GM21423 (cell line): Measurements from ENCODE around the gene LRRFIP2.
"Not testable (repeated sequence)": the region's sequence is repeated elsewhere in the genome, so short reads cannot be mapped to it uniquely, and the experiment has no call there.

Source experiments
- ATAC-seq: cut with Tn5 transposase; IDR thresholded peaks from one replicate; pipeline ENCODE4 v1.9.1; 2021; ENCODE audit warnings: mild to moderate bottlenecking, moderate library complexity; ENCODE audit not compliant: unreplicated experiment

Gene LRRFIP2

DNA sequence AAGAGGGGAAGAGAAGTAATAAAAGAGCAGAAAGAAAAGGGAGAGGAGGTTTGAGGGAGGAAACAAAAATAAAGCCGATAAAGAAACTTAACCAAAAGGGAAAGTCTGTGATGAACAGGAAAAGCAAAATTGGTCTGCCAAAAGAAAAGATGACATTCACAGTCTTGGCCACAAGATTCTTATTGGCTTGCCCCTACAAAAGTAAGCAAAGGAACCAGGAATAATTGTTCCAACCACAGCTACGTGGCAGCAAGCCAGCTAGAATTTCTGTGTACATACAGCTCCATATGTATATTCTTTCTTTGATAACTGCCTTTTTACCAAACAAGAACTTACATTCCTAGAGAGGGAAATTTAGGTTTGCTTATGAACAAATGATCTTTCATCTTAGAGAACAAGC, 101.5 kb downstream of the LRRFIP2 start:
- no peak for ATAC-seq

DNA sequence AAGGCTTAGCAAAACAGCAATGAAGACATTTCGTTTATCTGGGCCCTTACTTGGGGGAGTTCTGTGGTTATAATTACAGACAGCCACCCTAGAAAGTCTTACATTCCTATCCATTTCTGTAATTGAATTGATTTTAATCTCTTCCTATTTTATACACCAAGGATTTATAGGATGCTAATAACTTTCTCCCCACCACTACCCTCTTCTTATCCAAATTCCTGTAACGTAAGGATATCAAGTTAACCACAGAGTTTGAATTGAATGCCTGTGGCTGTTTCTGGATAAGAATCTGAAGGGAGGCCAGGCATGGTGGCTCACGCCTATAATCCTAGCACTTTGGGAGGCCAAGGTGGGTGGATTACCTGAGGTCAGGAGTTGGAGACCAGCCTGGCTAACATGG, 102.5 kb downstream of the LRRFIP2 start:
- ATAC-seq = no peak

DNA sequence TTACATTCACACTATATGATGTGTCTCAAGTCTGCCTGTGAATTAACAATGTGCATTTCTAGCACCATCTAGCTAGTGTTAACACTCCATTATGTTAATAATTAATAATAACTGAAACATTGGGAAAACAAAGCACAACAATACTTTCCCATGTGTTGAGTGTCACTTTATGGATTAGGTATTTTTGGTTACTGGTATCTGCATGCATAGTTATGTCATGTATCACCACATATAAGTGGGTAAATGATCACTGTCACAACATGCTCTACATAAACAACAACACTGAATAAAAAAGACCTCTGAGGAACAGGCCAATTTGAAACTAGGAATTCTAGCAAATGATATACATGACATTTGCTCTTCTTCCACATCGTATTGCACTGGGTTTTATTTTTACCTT, 106.4 kb downstream of the LRRFIP2 start:
- no peak for ATAC-seq

DNA sequence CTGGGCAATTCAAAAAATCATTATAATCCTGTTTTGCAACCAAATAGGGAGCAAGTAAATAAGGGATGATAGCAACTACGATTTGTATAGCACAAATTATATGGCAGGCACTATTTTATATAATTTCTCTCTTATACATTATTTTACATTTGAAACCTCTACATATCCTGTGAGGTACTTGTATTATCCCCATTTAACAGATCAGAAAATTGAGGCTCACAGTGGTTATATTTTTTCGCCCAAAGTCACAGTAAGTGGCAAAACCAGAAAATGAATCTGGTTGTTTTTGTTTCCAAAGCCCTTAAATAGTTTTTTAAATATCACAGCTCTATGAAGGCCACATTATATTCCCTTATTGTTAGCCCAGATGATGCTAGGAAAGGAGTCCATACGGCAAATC, 106.8 kb downstream of the LRRFIP2 start:
- no peak for ATAC-seq

DNA sequence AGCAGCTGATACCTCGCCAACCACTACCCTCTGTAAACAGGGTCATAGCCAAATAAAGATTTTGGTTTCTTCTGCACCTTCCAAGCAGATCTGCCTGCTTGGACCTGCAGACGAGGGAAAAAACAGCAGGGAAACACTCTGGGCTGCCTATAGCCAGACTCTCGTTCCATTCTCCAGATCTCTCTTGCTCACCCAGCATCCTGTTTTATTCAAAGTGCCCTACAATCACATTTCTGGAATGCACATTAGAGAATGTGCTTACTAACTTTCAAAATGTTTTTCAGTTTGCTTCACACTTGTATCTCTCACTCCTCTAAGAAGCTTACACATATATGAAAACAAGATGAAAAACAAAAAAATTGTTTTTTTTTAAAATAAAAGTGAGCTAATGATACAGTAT, 109.6 kb downstream of the LRRFIP2 start:
- no peak for ATAC-seq

DNA sequence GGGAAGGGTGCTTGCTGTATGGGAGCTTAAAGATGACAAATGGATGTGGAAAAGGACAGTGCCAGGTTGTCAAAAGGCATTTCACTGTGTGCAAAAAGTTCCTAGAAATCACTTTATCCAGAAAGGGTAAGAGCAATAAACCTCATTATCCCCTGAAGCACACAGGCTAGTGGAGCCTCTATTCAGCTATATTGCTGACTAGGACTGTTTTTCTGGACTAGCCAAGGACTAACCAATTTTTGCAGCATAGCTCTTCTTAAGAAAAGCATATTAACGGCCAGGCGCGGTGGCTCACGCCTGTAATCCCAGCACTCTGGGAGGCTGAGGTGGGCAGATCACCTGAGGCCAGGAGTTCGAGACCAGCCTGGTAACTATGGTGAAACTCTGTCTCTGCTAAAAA, 116.3 kb downstream of the LRRFIP2 start:
- ATAC-seq = no peak

DNA sequence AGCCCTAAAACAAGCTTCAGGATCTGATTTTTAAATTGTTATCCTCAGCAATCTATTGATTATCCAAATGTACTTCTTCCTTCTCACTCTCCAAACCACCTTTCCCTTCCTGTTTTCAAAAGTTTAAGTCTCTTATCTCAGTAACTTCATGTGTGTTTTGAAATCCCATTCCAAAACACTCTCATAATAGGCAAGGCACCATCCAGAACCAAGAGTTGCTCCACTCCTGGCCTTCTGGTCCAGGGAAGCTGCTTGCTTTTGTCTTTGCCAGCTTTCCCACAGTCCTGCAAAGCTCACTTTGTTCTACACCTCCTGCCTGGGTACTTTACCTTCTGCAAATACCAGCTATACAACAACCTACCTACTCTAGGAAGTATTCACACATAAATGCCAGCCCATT, 117.6 kb downstream of the LRRFIP2 start:
- no peak for ATAC-seq

DNA sequence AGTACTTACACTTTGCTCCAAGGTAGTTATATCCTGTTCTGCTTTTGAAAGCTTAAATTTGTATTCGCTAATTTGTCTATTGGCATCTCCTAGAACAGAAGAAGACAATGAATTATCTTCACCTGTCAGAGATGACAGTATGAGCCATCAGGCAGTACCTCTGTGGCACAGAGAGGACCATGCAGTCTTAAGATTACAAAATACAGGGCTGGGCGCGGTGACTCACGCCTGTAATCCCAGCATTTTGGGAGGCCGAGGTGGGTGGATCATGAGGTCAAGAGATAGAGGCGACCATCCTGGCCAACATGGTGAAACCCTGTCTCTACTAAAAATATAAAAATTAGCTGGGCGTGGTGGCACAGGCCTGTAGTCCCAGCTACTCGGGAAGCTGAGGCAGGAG, 119.3 kb downstream of the LRRFIP2 start:
- ATAC-seq = not testable (repeated sequence)

DNA sequence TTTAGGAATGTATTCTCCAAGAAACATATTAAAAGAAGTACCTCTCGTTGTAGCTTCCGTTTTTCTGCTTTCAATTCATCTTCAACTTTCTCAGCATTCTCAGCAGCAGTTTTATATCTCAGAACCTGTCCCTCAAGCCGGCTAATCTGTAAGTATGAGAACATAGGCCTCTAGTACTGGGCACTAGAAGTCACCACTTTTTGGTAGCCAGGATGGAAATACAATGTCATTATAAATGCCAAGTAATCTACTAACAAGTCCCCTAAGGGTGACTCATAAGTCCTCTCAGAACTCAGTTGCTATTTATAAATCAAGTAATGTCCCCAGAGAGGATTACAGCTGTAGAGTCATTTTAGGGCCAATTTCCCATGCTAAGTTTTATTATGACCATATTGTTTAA, 120.0 kb downstream of the LRRFIP2 start:
- peak; percentile 58 for ATAC-seq

DNA sequence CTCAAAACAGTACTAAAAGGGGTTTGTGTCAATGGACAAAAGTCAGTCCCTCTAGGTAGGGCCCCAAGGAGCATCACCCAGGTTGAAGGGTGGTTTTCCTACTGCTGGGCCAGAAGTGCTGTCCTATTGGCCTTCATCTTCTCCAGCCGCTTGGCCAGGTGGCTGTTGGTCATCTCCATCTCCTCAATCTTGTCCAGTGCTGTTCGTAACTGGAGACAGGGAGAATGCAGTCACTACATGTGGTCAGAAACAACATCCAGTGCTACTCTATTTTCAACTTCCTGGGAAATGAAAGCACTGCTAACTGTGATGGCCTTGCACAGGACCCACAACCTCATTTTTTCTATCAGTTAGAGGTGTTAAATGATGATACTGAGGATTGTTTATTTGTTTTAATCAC, 120.6 kb downstream of the LRRFIP2 start:
- ATAC-seq = no peak

DNA sequence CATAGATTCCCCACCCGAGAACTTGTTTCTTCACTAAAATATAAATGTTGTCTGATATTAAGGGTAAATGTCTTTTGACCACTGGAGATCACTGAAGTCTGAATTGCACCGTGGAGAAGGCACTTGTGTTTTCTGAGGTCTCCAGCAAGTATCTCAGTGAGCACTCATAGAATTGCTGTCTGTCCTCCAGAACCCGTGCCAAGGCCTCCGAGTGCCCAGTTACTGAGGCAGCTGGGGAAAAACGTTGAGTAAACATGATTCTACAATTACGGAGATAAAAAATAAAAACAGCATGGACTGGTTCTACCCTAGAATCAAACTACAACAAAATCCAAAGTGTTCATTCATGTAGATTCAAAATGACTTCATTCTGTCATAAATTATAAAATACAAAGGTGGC, 121.0 kb downstream of the LRRFIP2 start:
- ATAC-seq = no peak

DNA sequence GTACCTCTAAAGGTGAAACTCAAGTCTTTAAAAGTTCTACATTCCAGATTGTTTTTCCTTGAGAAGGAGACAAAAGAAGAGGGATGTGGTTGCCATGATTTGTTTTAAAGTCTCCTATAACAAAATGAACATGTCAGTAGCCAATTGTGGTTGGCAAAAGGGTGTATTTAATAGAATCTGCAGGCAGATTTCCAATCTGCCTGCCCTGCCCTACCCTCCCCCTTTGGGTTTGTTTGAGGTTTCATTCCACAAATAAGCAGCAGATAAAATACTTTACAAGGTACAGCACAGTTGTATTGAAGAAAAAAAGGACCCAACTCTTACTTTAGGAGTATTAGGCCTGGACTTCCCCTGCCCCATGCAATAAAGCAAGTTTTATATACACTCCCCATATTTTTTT, 121.5 kb downstream of the LRRFIP2 start:
- ATAC-seq = no peak

DNA sequence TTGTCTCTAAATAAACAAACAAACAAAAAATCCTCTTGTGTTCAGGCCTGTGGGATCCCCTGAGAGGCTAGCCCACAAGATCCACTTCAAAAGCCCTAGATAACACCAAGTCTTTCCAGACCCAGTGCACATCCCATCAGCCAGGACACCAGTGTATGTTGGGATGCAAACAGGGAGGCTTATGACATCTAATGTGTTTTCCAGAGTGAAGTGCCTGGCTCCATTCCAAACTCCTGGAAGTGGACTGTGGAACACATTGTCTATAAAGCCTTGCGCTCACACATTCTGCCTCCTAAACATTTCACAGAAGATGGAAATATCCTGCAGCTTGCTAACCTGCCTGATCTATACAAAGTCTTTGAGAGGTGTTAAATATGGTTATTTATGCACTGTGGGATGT, 124.1 kb downstream of the LRRFIP2 start:
- ATAC-seq = no peak

DNA sequence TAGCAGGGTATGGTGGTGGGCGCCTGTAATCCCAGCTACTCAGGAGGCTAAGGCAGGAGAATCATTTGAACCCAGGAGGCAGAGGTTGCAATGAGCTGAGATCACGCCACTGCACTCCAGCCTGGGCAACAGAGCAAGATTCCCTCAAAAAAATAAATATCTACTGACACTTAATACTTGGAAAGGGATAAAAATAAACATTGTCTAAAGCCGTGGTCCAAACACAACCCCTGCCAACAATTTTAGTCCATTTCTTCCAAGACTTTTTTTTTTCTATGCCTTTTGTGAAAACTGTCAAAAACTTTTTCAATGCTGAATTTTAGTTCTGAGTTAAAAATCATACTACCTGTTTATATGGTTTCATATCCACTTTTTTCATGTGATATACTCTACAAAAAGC, 131.7 kb downstream of the LRRFIP2 start:
- ATAC-seq = not testable (repeated sequence)

DNA sequence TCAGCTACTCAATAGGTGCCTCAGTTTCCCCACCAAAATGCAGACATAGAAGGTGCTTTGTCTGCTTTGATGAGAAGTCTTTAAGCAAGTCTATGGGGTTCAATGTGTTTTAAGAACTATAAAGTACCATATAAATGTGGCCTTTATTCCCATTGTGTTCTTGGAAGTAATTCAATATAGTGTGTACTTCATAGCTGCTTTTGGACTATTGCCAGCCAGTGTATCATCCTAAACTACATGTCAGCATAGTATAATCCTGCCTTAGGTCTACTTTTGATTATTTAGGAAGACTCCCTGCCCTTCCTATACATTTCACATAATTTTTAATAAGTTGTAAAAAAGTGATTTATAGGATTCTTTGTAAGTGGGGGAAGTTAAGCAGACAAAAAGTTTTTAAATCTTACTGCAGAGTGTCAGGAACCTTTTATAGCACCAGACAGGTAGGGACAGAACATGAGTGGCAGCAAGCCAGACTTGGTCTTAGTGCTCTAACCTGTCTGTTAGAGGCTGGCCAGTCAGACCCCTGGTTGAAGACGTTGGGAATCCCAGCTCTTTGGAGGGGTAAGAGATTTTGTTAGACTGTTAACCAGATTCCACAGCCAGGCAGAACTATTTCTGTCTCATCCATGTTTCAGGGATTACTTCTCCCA, 132.7 kb downstream of the LRRFIP2 start:
- ATAC-seq = no peak

DNA sequence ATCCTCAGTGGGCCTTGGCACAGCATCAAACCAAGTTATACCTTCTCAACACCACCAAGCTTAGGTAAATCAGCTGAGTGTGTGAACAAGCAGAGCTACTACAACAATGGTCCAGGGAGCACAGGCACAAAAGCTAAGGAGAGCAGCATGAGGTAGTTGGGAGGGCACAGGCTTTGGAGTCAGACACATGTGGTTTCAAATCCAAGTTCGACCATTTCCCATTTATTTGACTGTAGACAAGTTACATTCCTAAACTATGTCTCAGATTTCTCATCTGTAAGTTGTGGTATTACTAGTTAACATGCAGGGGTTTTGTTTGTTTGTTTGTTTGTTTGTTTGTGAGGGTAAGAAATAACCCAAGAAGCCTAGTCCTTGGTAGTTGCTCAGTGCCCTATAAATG, 134.2 kb downstream of the LRRFIP2 start:
- no peak for ATAC-seq

DNA sequence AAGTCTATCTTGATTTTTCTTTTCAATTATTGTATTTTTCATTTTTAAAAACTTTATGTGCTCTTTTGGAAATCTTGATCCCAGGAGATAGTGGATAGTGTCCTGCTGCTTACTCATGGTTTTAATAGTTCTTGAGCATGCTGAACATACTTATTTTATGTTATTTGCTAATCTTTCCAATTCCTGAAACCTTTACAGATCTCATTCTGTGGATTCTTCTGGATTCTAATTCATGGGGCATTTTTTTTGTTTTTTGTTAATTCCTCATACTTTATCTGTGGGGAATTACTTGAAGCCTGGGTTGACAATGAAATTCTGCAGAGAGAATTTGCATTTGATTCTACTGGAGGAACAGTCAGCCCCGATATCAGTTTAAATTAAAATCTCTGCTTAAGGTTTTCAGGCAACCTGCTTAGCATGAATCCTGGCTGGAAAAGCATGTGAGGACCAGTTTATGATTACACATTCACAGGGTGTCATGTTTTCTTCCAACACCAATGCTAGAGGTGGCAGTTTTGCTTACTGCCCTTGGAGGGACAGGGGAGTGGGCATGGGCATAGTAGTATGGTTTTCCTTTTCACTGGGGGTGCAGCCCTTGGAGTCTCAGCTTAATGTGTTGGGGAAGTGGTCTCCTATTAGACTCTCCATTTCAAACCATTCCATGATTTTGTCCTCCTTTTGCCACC, 135.1 kb downstream of the LRRFIP2 start:
- no peak for ATAC-seq

DNA sequence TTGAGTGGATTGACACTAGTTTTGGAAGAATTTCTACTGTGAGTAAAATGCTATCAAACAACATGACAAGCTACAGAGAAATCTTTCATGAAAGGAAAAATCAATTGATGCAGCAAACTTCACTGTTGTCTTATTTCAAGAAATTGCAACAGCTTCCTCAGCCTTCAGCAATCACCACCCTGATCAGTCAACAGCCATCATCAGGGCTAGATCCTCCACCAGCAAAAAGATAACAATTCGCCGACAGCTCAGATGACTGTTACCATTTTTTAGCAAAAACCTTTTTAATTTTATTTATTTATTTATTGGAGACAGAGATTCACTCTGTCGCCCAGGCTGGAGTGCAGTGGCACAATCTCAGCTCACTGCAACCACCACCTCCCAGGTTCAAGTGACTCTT, 137.0 kb downstream of the LRRFIP2 start:
- ATAC-seq = no peak

DNA sequence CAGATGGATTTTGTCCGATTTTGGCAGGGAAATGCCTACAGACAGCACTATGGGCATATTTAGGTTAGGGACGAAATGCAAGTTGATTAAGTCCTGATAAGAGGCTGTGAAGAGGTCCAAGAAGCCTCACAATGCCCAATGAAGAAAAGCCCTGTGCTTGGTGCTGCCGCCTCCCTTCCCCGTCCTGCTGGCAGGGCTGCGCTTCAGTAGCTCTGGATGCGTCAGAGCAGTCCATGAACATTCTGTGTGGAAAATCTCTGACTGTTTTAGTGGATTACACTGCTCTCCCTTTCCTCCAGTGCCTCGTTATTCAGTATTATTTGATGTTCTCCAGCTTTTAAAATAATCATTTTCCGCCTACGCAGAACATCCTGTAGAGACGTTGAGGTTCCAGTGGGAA, 141.4 kb downstream of the LRRFIP2 start:
- no peak for ATAC-seq

DNA sequence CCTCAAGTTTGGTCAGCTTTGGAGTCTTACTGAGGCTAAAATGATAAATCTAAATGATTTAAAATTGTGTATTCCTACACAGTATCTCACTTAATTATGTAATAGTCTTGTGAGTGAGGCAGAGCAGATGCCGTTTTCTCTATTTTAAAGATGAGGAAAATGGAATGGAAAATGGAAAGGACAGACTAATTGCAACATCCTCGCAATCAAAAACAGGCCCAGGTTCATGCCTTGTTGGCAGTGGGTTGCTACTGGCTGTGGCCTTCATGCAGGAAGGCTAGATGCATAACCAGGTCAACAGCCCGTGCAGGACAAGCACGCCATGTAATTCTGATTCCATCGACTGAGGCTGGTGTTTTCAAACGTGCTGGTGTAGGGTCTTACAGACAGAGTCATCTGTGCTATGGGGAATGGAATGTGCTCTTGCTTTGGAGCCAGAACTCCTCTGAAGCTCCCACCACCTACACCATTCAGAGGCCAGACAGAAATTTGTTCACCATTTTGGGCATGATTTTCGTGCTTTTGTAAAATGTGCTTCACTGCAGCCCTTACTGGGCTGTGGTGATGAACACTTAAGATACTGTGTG, 143.2 kb downstream of the LRRFIP2 start:
- ATAC-seq = no peak

DNA sequence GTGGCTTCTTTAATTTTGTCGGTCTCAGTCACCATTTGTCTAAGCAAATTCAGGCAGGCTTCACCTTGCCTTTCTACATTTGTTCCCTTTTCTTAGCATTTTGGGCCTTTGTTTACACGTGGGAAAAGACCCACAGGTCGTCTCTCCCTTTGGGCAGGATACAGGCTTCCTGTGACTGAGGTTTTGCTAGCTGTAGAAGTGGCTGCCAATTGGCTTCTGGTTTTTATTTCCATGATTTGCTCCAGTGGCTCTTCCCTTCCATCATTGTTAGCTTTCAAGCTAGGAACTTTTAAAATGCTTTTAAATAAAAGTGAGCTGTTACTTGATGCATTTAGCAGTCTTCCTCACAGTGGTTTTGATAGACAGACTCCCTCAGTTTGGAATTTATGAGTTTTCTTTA, 143.8 kb downstream of the LRRFIP2 start:
- ATAC-seq = no peak

DNA sequence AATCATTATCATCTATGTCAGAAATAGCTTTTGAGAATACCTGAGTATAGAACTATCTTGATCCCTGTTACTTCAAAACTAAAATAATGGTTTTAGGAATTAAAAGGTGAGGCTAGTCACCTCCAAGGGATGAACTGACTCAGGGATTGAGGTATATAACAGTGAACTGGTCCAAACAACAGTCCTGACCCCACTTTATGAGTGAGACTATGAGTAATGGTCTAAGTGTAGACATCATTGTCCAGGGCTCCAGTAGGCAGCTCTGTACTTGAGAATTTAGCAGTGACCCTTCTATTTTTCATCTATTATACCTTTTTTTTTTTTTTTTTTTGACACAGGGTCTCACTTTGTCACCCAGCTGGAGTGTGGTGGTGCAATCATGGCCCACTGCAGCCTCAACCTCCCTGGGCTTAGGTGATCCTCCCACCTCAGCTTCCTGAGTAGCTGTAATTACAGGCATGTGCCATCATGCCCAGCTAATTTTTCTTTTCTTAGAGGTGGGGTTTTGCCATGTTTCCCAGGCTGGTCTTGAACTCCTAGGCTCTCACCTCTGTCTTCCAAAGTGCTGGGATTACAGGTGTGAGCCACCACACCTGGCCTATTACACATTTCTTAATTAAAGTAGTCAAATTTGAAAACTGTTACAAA, 144.7 kb downstream of the LRRFIP2 start:
- no peak for ATAC-seq
